Endothelial cell (in vitro differentiated cells): ENCODE measurements around the gene GGT1. TPM values are rescaled to one million over a fixed set of nuclear protein-coding genes. Genes with fewer than 3 reads are reported as not detected.

ENCODE experiments used
- DNase-seq: peaks from one replicate; pipeline ENCODE4 v3.0.0; 2021; ENCODE audit warnings: low spot score
- H3K27ac Mint-ChIP-seq: one replicate; pipeline ENCODE4 v1.8.0; 2021; ENCODE audit warnings: mixed read lengths, inconsistent platforms; ENCODE audit not compliant: unreplicated experiment
- H3K27me3 Mint-ChIP-seq: one replicate; pipeline ENCODE4 v1.8.0; 2021; ENCODE audit warnings: mild to moderate bottlenecking, moderate library complexity, mixed read lengths, inconsistent platforms; ENCODE audit not compliant: unreplicated experiment
- H3K36me3 Mint-ChIP-seq: one replicate; pipeline ENCODE4 v1.8.0; 2021; ENCODE audit warnings: mild to moderate bottlenecking, low read depth, mixed read lengths, inconsistent platforms; ENCODE audit not compliant: unreplicated experiment
- H3K4me1 Mint-ChIP-seq: one replicate; pipeline ENCODE4 v1.8.0; 2021; ENCODE audit warnings: mild to moderate bottlenecking, mixed read lengths, inconsistent platforms; ENCODE audit not compliant: unreplicated experiment
- H3K4me3 Mint-ChIP-seq: one replicate; pipeline ENCODE4 v1.8.0; 2021; ENCODE audit warnings: mild to moderate bottlenecking, mixed read lengths, inconsistent platforms; ENCODE audit not compliant: unreplicated experiment
- H3K9me3 Mint-ChIP-seq: one replicate; pipeline ENCODE4 v1.8.0; 2021; ENCODE audit warnings: mixed read lengths, inconsistent platforms; ENCODE audit not compliant: unreplicated experiment
- CTCF ChIP-seq: fragments of 200-600 bp; sonication (generic); IDR thresholded peaks from one replicate; pipeline ENCODE4 v1.5.0; 2021; ENCODE audit warnings: antibody characterized with exemption; ENCODE audit not compliant: unreplicated experiment
- total RNA-seq: library from RNA; stranded (reverse); fragmentation: NEBNext Ultra II Directional; extraction: Animal tissue kit (Norgen Biotek cat#: 25700); gene quantifications from one replicate; pipeline ENCODE4 v1.2.1, GENCODE V29; 2021; ENCODE audit not compliant: unreplicated experiment

The GGT1 gene
- total RNA-seq, 1 donor from 2014 or later: 4.6 TPM

GRCh38 chr22:24567668-24568067, 35.3 kb upstream of the GGT1 start:
- TF ChIP-seq CTCF: no peak
- H3K27ac Mint-ChIP-seq: no peak overlapping the region
- no peaks in the 10 kb centered on the region for H3K9me3 Mint-ChIP-seq
- no peaks in the 10 kb centered on the region for H3K27me3 Mint-ChIP-seq
- no peak overlapping the region for H3K4me3 Mint-ChIP-seq
- no peaks in the 10 kb centered on the region for H3K4me1 Mint-ChIP-seq
- DNase-seq: no peak
- H3K36me3 Mint-ChIP-seq: peaks cover 19% of the 10 kb centered on the region

GRCh38 chr22:24571266-24571665, 31.7 kb upstream of the GGT1 start:
- no peak overlapping the region for H3K4me3 Mint-ChIP-seq
- DNase-seq: no peak
- H3K27ac Mint-ChIP-seq: no peak overlapping the region
- TF ChIP-seq CTCF: no peak
- no peaks in the 10 kb centered on the region for H3K4me1 Mint-ChIP-seq
- H3K36me3 Mint-ChIP-seq: peaks cover 40% of the 10 kb centered on the region
- peaks cover 2% of the 10 kb centered on the region for H3K27me3 Mint-ChIP-seq
- H3K9me3 Mint-ChIP-seq: no peaks in the 10 kb centered on the region

- H3K36me3 Mint-ChIP-seq: peaks cover 29% of the 10 kb centered on the region
- no peak overlapping the region for H3K4me3 Mint-ChIP-seq
- H3K27ac Mint-ChIP-seq: no peak overlapping the region
- H3K9me3 Mint-ChIP-seq: no peaks in the 10 kb centered on the region
- H3K27me3 Mint-ChIP-seq: peaks cover 6% of the 10 kb centered on the region
- H3K4me1 Mint-ChIP-seq: no peaks in the 10 kb centered on the region
- no peak for DNase-seq
- TF ChIP-seq CTCF: no peak
Observed at GRCh38 chr22:24576778-24577177, 26.2 kb upstream of the GGT1 start.

- no peaks in the 10 kb centered on the region for H3K9me3 Mint-ChIP-seq
- no peak overlapping the region for H3K27ac Mint-ChIP-seq
- H3K27me3 Mint-ChIP-seq: peaks cover 6% of the 10 kb centered on the region
- H3K36me3 Mint-ChIP-seq: peaks cover 17% of the 10 kb centered on the region
- H3K4me3 Mint-ChIP-seq: no peak overlapping the region
- DNase-seq: no peak
- H3K4me1 Mint-ChIP-seq: no peaks in the 10 kb centered on the region
- TF ChIP-seq CTCF: no peak
Observed at GRCh38 chr22:24578355-24579257, 24.4 kb upstream of the GGT1 start.

- Mint-ChIP-seq H3K27ac (no peak overlapping the region), H3K4me3 (no peak overlapping the region), H3K9me3 (no peaks in the 10 kb centered on the region), H3K27me3 (peaks cover 6% of the 10 kb centered on the region), H3K4me1 (no peaks in the 10 kb centered on the region), H3K36me3 (peaks cover 14% of the 10 kb centered on the region)
- DNase-seq: no peak
- no peak for TF ChIP-seq CTCF
Observed at GRCh38 chr22:24579258-24579601, 23.8 kb upstream of the GGT1 start.
